Renal pelvis (tissue), 4 donors: ENCODE results near the gene PRSS36. TPM values are rescaled to one million over a fixed set of nuclear protein-coding genes. Genes with fewer than 3 reads are reported as not detected.

Experiments
- DNase-seq: peaks from one replicate; pipeline ENCODE4 v3.0.0-alpha.2; 2013
- polyA plus RNA-seq, 3 donors: library from polyadenylated mRNA; unstranded; fragments of 120-200 nt; gene quantifications; one replicate each; pipeline ENCODE4 v1.2.1, GENCODE V29; 2013; ENCODE audit not compliant: insufficient read length in 3 of 3

The PRSS36 gene
- polyA plus RNA-seq, 3 donors = 1.4 to 2.0 (median 1.7) TPM

- DNase-seq = no peak
These were observed 20.9 kb downstream of the PRSS36 start for GRCh38 chr16:31128711-31129567.

DNA sequence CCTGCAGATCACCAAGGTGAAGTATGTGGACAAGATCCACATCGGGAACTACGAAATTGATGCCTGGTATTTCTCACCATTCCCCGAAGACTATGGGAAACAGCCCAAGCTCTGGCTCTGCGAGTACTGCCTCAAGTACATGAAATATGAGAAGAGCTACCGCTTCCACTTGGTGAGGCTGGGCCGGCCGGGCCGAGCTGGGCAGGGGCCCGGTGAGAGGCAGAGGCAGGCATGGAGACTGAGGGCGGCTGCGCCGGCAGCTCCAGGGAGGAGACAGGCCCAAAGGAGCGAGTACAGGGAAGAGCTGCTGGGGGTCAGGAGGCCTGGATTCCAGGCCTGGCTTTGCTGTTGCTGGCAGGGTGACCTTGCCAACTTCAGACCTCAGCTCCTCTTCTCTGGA is 22.7 kb downstream of the PRSS36 start:
- no peak for DNase-seq

GRCh38 chr16:31125844-31126243 is 24.0 kb downstream of the PRSS36 start:
- DNase-seq = no peak

DNA sequence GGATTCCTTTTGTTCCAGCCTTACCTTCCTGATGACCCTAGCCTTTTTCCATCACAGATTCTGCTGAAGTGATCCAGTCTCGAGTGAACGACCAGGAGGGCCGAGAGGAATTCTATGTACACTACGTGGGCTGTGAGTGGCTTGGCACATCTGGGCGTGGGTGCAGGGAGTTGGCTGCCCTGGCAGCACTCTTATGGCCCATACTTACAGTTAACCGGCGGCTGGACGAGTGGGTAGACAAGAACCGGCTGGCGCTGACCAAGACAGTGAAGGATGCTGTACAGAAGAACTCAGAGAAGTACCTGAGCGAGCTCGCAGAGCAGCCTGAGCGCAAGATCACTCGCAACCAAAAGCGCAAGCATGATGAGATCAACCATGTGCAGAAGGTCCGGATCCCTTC is 29.7 kb downstream of the PRSS36 start:
- no peak for DNase-seq

- no peak for DNase-seq
These were observed 31.4 kb downstream of the PRSS36 start for GRCh38 chr16:31118223-31119155.

- peak; percentile 98 for DNase-seq
These were observed 32.3 kb downstream of the PRSS36 start, which contains the start of gene KAT8 for GRCh38 chr16:31117384-31118222. TSS of gene KAT8 (plus strand) at chr16:31117664. CDS start at chr16:31117682, 18 bp downstream.

DNA sequence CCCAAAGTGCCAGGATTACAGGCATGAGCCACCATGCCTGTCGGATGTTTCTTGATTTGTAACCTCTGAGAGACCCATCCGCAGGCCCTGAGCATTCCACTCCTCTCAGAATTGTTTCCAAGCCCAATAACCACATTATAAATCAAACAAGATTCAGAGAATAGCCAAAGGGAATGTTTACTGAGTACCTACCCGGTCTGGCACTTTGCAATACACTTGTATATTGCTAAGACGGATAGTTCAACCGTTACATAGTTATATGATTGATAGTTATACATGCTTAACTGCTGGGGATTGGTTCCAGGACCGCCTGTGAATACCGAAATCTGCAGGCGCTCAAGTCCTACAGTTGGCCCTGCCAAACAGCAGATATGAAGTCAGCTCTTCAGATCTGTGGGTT is 35.4 kb downstream of the PRSS36 start:
- no peak for DNase-seq

DNA sequence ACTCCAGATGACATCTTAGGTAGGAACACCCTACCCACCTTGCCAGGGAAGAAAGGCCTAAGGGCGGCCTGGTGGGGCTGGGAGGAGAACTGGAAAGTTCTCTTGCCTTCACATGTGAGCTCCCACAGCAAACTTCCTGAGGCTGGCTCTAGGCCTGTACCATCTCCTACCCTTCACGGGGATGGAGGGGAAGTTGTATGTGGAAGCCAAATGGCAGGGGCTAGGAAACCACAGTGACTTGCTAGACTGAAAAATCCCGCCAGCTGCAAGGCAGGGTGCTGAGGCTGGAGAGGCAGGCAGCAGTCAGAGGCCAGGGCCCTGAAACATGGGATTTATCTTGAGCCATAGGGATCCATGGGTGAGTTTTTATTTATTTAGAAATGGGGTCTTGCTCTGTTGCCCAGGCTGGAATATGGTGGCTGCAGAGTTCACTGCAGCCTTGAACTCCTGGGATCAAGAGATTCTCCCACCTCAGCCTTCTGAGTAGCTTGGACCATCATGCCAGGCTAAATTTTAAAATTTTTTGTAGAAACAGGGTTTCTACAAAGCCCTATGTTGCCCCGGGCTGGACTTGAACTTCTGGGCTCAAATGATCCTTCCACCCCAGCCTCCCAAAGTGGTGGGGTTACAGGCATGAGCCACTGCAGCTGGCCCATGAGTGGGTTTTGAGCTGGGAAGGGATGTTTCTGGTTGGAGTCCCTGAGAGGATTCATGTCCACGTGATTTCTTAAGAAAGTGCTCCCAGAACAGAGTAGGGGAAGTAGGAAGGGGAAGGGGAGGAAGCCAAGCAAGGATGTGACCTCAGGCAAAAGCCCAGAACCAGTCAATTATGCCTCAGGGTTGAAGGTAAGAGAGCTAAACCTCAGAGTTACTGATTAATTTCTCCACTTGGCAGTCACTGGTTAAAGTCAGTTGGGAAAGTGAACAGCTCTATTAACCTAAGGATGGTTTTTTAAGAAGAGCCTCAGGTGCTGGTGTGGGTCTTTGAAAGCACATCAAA is 36.4 kb downstream of the PRSS36 start:
- no peak for DNase-seq

- no peak for DNase-seq
These were observed 37.2 kb downstream of the PRSS36 start for GRCh38 chr16:31112711-31113110.

DNA sequence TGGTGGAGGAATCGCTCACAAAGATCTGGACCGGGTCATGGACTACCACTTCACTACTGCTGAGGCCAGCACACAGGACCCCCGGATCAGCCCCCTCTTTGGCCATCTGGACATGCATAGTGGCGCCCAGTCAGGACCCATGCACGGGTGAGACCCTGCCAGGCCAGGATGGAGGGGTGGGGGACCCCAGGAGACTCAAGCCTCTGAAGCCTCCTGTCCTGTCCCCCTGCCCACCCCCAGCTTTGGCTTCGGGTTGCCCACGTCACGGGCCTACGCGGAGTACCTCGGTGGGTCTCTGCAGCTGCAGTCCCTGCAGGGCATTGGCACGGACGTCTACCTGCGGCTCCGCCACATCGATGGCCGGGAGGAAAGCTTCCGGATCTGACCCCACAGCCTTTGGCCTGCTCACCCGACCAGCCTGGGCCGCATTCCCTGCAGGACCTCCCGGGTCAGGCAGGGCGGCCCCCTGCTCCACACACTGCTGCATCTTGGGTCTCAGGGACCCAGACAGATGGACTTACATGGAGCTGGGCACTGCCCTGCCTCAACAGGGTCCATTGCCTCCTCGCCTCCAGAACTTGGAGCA is 37.9 kb downstream of the PRSS36 start:
- no peak for DNase-seq

- DNase-seq = no peak
These were observed 39.5 kb downstream of the PRSS36 start for GRCh38 chr16:31110106-31111034.

- DNase-seq = no peak
These were observed 40.2 kb downstream of the PRSS36 start for GRCh38 chr16:31109622-31110021.

DNA sequence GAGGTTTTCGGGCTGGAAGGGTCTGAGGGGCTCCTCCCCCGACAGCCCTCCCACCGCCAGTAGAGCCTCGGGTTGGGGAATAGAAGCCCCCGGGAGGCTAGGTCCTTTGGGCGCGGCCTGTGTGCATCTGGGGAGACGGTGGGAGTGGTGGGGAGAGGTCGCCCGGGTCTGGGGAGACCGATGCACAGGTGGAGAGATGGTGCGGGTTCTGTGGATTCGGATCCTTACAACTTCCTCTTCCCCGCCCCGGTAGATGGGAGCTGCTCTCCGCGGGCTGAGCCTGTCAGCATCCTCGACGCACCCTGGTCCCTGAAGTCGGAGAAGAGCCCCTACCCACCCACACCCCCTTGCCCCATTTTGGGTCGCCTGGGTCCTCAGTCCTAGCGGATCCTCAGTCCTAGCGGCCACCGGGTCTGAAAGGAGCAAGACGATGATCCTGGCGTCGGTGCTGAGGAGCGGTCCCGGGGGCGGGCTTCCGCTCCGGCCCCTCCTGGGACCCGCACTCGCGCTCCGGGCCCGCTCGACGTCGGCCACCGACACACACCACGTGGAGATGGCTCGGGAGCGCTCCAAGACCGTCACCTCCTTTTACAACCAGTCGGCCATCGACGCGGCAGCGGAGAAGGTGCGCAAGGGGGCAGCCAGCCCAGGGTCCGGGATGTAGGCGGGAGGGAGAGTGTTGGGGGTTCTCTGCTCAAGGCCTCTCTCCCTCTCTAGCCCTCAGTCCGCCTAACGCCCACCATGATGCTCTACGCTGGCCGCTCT is 40.9 kb downstream of the PRSS36 start:
- no peak for DNase-seq

DNA sequence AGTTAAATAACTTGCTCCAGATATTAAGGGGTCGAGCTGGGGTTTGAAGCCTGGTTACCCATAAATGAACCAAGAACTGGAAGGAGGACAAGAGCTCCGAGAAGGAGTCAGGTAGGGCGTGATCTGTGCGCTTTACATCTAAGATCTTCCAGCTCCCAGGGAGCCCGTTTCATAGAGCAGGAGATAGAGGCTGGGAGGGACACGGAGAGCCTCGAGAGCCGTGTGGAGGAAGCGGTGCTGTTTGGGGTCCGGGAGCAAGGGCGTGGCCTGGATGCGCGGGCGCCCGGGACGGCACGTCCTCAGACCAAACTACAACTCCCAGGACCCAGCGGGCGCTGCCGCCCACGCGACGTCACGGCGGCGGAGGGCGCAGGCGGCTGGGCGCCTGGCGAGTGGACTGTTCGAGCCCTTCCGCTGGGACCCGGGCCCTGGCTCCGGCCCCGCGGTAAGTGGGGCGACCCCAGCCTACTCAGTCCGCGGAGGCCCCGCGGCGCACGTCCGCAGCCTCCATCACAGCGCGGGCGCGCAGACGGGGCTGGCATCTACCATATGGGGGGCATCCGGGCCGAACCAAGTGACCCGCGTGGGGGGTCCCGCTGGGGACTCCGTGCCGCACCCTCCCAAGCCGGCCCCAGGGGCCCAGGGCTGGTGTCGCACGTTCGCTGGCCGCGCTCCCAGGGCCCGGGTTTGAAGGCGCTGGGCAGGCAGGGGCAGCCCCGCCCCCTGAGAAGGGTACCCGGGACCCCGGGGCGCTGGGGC is 41.7 kb downstream of the PRSS36 start, which contains the start of gene BCKDK:
TSS of gene BCKDK (plus strand) at position 352 of the 759 bp plus-strand sequence. CDS start 838 bp downstream, outside the sequence.
- DNase-seq = peak; percentile 59

GRCh38 chr16:31107465-31107867 is 42.4 kb downstream of the PRSS36 start:
- no peak for DNase-seq

- no peak for DNase-seq
These were observed 43.1 kb downstream of the PRSS36 start for GRCh38 chr16:31106509-31107464.
